Osteoblast (primary cell): Measurements from ENCODE around the gene PTH2R. TPM values are rescaled to one million over a fixed set of nuclear protein-coding genes. Genes with fewer than 3 reads are reported as not detected.

Source experiments
- DNase-seq: peaks from one replicate; pipeline ENCODE4 v3.0.0; 2011; ENCODE audit warnings: low spot score, mixed read lengths; ENCODE audit not compliant: insufficient read length; ENCODE audit errors: missing footprints
- H2AFZ ChIP-seq: 2 replicates; pipeline ENCODE4 v1.6.0; 2011; ENCODE audit warnings: mild to moderate bottlenecking, low read length
- H3K27ac ChIP-seq: 2 replicates; pipeline ENCODE4 v1.5.1; 2011; ENCODE audit warnings: mild to moderate bottlenecking, low read depth, low read length, moderate library complexity
- H3K27me3 ChIP-seq: 2 replicates; pipeline ENCODE4 v1.6.0; 2012; ENCODE audit warnings: mild to moderate bottlenecking, control low read depth, inconsistent platforms, low read length, moderate library complexity; ENCODE audit not compliant: insufficient read depth
- H3K36me3 ChIP-seq: 2 replicates; pipeline ENCODE4 v1.5.1; 2011; ENCODE audit warnings: mild to moderate bottlenecking, low read length, control low read depth, moderate library complexity; ENCODE audit not compliant: insufficient read depth
- H3K4me1 ChIP-seq: 2 replicates; pipeline ENCODE4 v1.5.1; 2011; ENCODE audit warnings: mild to moderate bottlenecking, low read length, control low read depth, moderate library complexity; ENCODE audit not compliant: insufficient read depth
- H3K4me2 ChIP-seq: 2 replicates; pipeline ENCODE4 v1.6.0; 2011; ENCODE audit warnings: mild to moderate bottlenecking, low read length; ENCODE audit not compliant: insufficient read depth
- H3K4me3 ChIP-seq: fragments of 200-600 bp; sonication (generic); 3 replicates; pipeline ENCODE4 v1.5.1; 2012; ENCODE audit warnings: mild to moderate bottlenecking, low read length, inconsistent platforms; ENCODE audit not compliant: insufficient read depth
- H3K79me2 ChIP-seq: 2 replicates; pipeline ENCODE4 v1.6.0; 2012; ENCODE audit warnings: mild to moderate bottlenecking, low read length, control low read depth, inconsistent platforms; ENCODE audit not compliant: insufficient read depth
- H3K9me3 ChIP-seq: 2 replicates; pipeline ENCODE4 v1.5.1; 2011; ENCODE audit warnings: low read depth, low read length, control low read depth
- H4K20me1 ChIP-seq: 2 replicates; pipeline ENCODE4 v1.6.0; 2012; ENCODE audit warnings: mild to moderate bottlenecking, low read length, control low read depth; ENCODE audit not compliant: insufficient read depth
- total RNA-seq: library from RNA; depleted of rRNA; stranded (reverse); fragments of >200 nt; gene quantifications from 2 replicates; pipeline ENCODE4 v1.2.3, GENCODE V29; 2012
- TF ChIP-seq, protein P1 (sequence below): IDR thresholded peaks from 2 replicates; pipeline ENCODE4 v1.5.1; 2011; ENCODE audit warnings: mild to moderate bottlenecking, low read depth, low read length, moderate library complexity; ENCODE audit errors: extremely low read depth

Gene PTH2R
- total RNA-seq, result under 0.01 TPM in 2 replicates

- Histone ChIP-seq H3K27ac (no peak within 1 kb of the TSS), H4K20me1 (no peaks in the 10 kb centered on the region), H3K79me2 (no peaks in the 10 kb centered on the region), H3K36me3 (no peaks in the 10 kb centered on the region), H3K9me3 (no peaks in the 10 kb centered on the region), H3K4me2 (peak within 1 kb of the TSS; percentile 31), H3K4me3 (peak within 1 kb of the TSS; percentile 14), H2AFZ (peak within 1 kb of the TSS; percentile 11), H3K4me1 (no peaks in the 10 kb centered on the region), H3K27me3 (peaks cover 34% of the 10 kb centered on the region)
- TF ChIP-seq, protein P1, sequence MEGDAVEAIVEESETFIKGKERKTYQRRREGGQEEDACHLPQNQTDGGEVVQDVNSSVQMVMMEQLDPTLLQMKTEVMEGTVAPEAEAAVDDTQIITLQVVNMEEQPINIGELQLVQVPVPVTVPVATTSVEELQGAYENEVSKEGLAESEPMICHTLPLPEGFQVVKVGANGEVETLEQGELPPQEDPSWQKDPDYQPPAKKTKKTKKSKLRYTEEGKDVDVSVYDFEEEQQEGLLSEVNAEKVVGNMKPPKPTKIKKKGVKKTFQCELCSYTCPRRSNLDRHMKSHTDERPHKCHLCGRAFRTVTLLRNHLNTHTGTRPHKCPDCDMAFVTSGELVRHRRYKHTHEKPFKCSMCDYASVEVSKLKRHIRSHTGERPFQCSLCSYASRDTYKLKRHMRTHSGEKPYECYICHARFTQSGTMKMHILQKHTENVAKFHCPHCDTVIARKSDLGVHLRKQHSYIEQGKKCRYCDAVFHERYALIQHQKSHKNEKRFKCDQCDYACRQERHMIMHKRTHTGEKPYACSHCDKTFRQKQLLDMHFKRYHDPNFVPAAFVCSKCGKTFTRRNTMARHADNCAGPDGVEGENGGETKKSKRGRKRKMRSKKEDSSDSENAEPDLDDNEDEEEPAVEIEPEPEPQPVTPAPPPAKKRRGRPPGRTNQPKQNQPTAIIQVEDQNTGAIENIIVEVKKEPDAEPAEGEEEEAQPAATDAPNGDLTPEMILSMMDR, result no peak
- peak; percentile 53 for DNase-seq
Observed at GRCh38 chr2:208406474-208407451, at the start of gene PTH2R. PTH2R (plus strand) TSS chr2:208406792; CDS start chr2:208407044, 252 bp downstream.

DNA sequence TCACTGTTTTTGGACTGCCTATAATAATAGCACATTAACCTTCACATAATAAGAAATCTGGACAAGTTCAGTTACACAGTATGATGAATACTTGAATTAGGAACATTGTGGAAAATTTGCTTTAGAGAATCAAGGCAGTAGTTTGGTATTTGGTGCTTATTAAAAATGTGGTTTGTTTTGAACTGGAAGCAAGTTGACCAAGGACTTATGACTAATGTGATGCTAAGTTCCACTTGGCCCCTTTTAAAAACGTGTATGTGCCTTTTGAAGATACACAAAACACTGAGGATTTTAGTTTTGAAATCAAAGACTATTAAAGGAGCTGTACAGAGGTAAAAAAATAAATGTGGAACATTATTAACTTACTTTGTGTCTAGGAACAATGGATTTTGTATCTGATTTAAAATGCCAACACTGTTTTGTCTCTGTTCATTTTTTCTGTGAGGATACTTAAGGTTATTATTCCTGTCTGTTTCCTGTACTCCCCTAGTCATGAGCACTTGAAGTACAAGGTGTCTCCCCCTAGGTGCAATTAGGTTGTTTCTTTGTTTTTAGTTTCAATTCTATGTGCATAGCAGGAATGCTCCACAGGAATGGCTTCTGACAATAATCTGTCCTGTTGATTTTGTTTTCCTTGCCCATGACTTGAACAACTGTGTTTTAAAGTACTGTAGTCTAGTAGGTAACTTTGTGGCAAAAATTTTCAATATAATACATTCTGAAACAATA lies 49.6 kb upstream of the PTH2R start:
- Histone ChIP-seq H4K20me1 (no peaks in the 10 kb centered on the region), H3K9me3 (no peaks in the 10 kb centered on the region), H3K4me2 (no peak overlapping the region), H3K4me3 (no peak overlapping the region), H2AFZ (no peak overlapping the region), H3K4me1 (no peaks in the 10 kb centered on the region), H3K27ac (no peak overlapping the region), H3K79me2 (no peaks in the 10 kb centered on the region), H3K36me3 (peaks cover 23% of the 10 kb centered on the region), H3K27me3 (no peaks in the 10 kb centered on the region)
- TF ChIP-seq, protein P1, result no peak
- no peak for DNase-seq

DNA sequence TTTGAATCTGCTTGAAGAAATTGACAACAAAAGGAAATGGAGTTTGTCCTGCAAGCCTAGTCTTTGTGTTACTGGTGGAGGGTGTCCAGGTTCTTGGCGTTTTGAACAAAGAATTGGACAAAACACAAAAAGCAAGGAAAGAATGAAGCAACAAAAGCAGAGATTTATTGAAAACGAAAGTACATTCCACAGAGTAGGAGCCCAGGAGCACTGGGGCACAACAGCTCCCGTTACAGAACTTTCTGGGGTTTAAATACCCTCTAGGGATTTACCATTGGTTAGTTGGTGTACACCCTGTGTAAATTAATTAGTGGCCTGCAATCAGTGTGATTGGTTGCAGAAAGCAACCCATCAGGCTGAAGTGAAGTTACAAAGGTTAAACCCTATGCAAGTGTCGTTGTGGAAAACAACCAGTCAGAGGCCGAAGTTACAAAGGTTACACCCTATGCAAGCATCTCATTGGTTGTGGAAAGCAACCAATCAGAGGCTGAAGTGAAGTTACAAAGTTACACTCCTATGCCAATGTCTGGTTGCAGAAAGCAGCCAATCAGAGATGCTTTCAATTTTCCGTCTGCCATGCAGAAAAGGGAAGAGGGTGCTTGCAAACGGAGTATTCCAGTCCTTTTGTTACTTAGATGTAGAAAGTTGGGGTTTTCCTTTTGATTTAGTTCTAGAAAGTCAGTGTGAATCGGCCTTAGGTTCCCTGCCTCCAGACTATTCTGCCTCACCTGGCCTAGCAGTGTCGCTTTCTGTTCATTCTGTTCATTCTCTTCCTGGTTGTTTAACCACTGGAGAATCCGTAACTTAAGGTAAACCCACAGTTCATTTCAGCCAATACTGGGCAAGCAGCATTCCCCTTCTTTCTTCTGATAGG lies 47.6 kb upstream of the PTH2R start:
- H3K79me2 ChIP-seq, result no peaks in the 10 kb centered on the region
- no peaks in the 10 kb centered on the region for H3K9me3 ChIP-seq
- H3K4me2 ChIP-seq, result peak overlapping the region; percentile 19
- H3K27me3 ChIP-seq, result no peaks in the 10 kb centered on the region
- H3K4me3 ChIP-seq, result no peak overlapping the region
- H3K36me3 ChIP-seq, result peaks cover 9% of the 10 kb centered on the region
- TF ChIP-seq, protein P1, result no peak
- H2AFZ ChIP-seq, result no peak overlapping the region
- DNase-seq, result no peak
- H3K4me1 ChIP-seq, result peaks cover 11% of the 10 kb centered on the region
- H3K27ac ChIP-seq, result no peak overlapping the region
- H4K20me1 ChIP-seq, result no peaks in the 10 kb centered on the region
